HepG2 (cell line): ENCODE data around the gene CD79A. TPM values are rescaled to one million over a fixed set of nuclear protein-coding genes. Genes with fewer than 3 reads are reported as not detected.
A peak's percentile ranks its signal among the peaks of the same experiment; 100 is the strongest.

Experiments used
- AKAP8 ChIP-seq: sonication (generic); formaldehyde crosslinking; IDR thresholded peaks from 2 replicates; pipeline ENCODE4 v1.5.1; 2020; ENCODE audit warnings: mild to moderate bottlenecking, missing genetic modification reagents
- ARID3A ChIP-seq: IDR thresholded peaks from 2 replicates; pipeline ENCODE4 v1.6.1; 2012; ENCODE audit warnings: low read depth, low read length, improper control_type of control experiment
- ARNT2 ChIP-seq: sonication (generic); formaldehyde crosslinking; IDR thresholded peaks from 2 replicates; pipeline ENCODE4 v1.8.0; 2022; ENCODE audit warnings: mild to moderate bottlenecking, low read depth, missing genetic modification reagents, moderate library complexity
- EP300 ChIP-seq, 3 experiments: sonication (generic) in 1 of 3; formaldehyde crosslinking in 1 of 3; IDR thresholded peaks; 2 replicates each; pipeline versions ENCODE4 v1.5.1 to v1.6.1; 2011 to 2020; ENCODE audit warnings: low read depth in 2 of 3, low read length in 2 of 3, borderline replicate concordance in 1 of 3, improper control_type of control experiment in 1 of 3, mild to moderate bottlenecking in 1 of 3, missing genetic modification reagents in 1 of 3, moderate library complexity in 1 of 3
- LBX2 ChIP-seq: sonication (generic); formaldehyde crosslinking; IDR thresholded peaks from 2 replicates; pipeline ENCODE4 v1.5.0; 2020; ENCODE audit warnings: missing genetic modification reagents, mild to moderate bottlenecking, borderline replicate concordance
- NONO ChIP-seq, 2 experiments: fragments of 450-650 bp in 1 of 2; sonication (generic) in 1 of 2; formaldehyde crosslinking in 1 of 2; IDR thresholded peaks in 1 of 2; conservative IDR thresholded peaks in 1 of 2; 2 replicates each; pipeline versions ENCODE4 v1.6.1 to v1.8.0; 2017 to 2022; ENCODE audit warnings: mild to moderate bottlenecking in 1 of 2, missing genetic modification reagents in 1 of 2, moderate library complexity in 1 of 2
- ZBED4 ChIP-seq: sonication (generic); formaldehyde crosslinking; IDR thresholded peaks from 2 replicates; pipeline ENCODE4 v1.4.0; 2020; ENCODE audit warnings: missing genetic modification reagents, borderline replicate concordance
- ZFP1 ChIP-seq: IDR thresholded peaks from 2 replicates; pipeline ENCODE4 v1.6.1; 2016
- ZNF136 ChIP-seq: sonication (generic); formaldehyde crosslinking; IDR thresholded peaks from 2 replicates; pipeline ENCODE4 v1.8.1; 2022; ENCODE audit warnings: low read depth, mild to moderate bottlenecking, moderate library complexity, missing genetic modification reagents
- ZNF142 ChIP-seq: sonication (generic); formaldehyde crosslinking; IDR thresholded peaks from 2 replicates; pipeline ENCODE4 v1.4.0; 2020; ENCODE audit warnings: missing genetic modification reagents
- ZNF18 ChIP-seq: sonication (generic); formaldehyde crosslinking; IDR thresholded peaks from 2 replicates; pipeline ENCODE4 v1.8.0; 2022; ENCODE audit warnings: mild to moderate bottlenecking, missing genetic modification reagents; ENCODE audit not compliant: insufficient replicate concordance
- ZNF652 ChIP-seq: IDR thresholded peaks from 2 replicates; pipeline ENCODE4 v1.6.1; 2016; ENCODE audit warnings: low read depth, borderline replicate concordance
- polyA plus RNA-seq, 8 experiments: library from polyadenylated mRNA; depleted of rRNA in 3 of 8; stranded (reverse) in 7 of 8; unstranded in 1 of 8; fragments of >200 nt; fragmentation: Illumina TruSeq in 4 of 8; extraction: Trizol in 4 of 8; gene quantifications; 2 replicates each; pipeline versions ENCODE4 v1.2.1 to v1.2.3, GENCODE V29; 2011 to 2016; ENCODE audit warnings: low read depth in 4 of 8, missing spikeins in 1 of 8, mixed read lengths in 1 of 8; ENCODE audit not compliant: insufficient read depth in 1 of 8
- total RNA-seq, 5 experiments: library from RNA; depleted of rRNA; stranded (reverse); fragments of >200 nt; fragmentation: Illumina TruSeq; extraction: Trizol; gene quantifications; 2 replicates each; pipeline ENCODE4 v1.2.3, GENCODE V29; 2016; ENCODE audit warnings: low read depth in 1 of 5

The CD79A gene
- total and polyA plus RNA-seq, 2 of the 13 experiments (the other 11 are each of a cell fraction or from before 2014, with no cell fraction given), result 0.24 to 0.33 TPM

GRCh38 chr19:41859618-41860418 lies 17.3 kb upstream of the CD79A start, which contains the start of gene RPS19 (continued):
- TF ChIP-seq ZNF136 (CRISPR knock-in tag) (0 out of 2 replicates have a peak, but pooled peaks have one; percentile 61), AKAP8 (CRISPR knock-in tag) (peak; percentile 58; the same call in 1 of the 2 replicates), EP300 (IDR thresholded peaks at IDR 0.05; ENCODE audit: low read depth in 2 of 2, low read length in 2 of 2) (peak; percentile 24 to 28; a peak in 1 of 4 replicates), EP300 (CRISPR knock-in tag; IDR thresholded peaks at IDR 0.05; ENCODE audit: borderline replicate concordance) (no peak), ZNF18 (peak; percentile 68), ZNF652 (0 out of 2 replicates have a peak, but pooled peaks have one; percentile 5), ZNF142 (0 out of 2 replicates have a peak, but pooled peaks have one; percentile 44), LBX2 (no peak), ZFP1 (peak; percentile 42; the same call in 1 of the 2 replicates), ZBED4 (CRISPR knock-in tag) (peak; percentile 37; the same call in 1 of the 2 replicates), ARNT2 (CRISPR knock-in tag) (peak; percentile 99), ARID3A (peak; percentile 41; the same call in 1 of the 2 replicates), NONO (IDR thresholded peaks at IDR 0.05) (no peak), NONO (CRISPR knock-in tag; conservative IDR thresholded peaks at IDR 0.05) (peak; percentile 63)
